Measurements from ENCODE around the gene WASF2.

WASF2 gene

GRCh38 chr1:27428316-27429028, 61.5 kb downstream of the WASF2 start:
- WGBS, result 57% methylated on average over 7 of the region's 17 CpGs

GRCh38 chr1:27427816-27428315, 62.1 kb downstream of the WASF2 start:
- Histone ChIP-seq H3K9ac (ENCODE audit: low read length) (peak overlapping the region; percentile 28), H3K4me3 (ENCODE audit: insufficient read depth in 1 of 2, low read depth in 1 of 2, low read length in 2 of 2) (peak overlapping the region in 1 of 2 experiments; percentile 39), H3K27me3 (ENCODE audit: control insufficient read depth in 1 of 2, insufficient read depth in 1 of 2, low read length in 2 of 2) (no peaks in the 10 kb centered on the region), H2BK12ac (ENCODE audit: low read length in 2 of 2) (no peak overlapping the region), H4K8ac (ENCODE audit: low read length) (no peak overlapping the region), H3K23ac (ENCODE audit: low read length in 2 of 2) (no peak overlapping the region), H2AK5ac (ENCODE audit: low read length, severe bottlenecking) (no peak overlapping the region), H3K4ac (ENCODE audit: low read depth in 1 of 2, low read length in 2 of 2) (no peak overlapping the region), H2BK120ac (ENCODE audit: low read depth, low read length) (no peak overlapping the region), H3K14ac (ENCODE audit: low read length in 2 of 2) (no peak overlapping the region), H2BK15ac (ENCODE audit: low read depth, poor library complexity, severe bottlenecking) (no peak overlapping the region), H3K4me1 (ENCODE audit: control insufficient read depth, insufficient read depth, low read depth, low read length) (peaks cover 10% of the 10 kb centered on the region), H3K9me3 (ENCODE audit: control insufficient read depth, low read length) (no peaks in the 10 kb centered on the region), H2AFZ (ENCODE audit: low read depth, low read length) (no peak overlapping the region), H3K36me3 (ENCODE audit: control insufficient read depth in 1 of 2, insufficient read depth in 2 of 2, low read depth in 1 of 2, low read length in 2 of 2) (peaks cover 14 to 42% of the 10 kb centered on the region in 2 experiments), H3K79me1 (replicated peaks; ENCODE audit: low read length, poor library complexity, severe bottlenecking) (peaks cover 37% of the 10 kb centered on the region), H3K27ac (ENCODE audit: low read length, poor library complexity, severe bottlenecking) (no peak overlapping the region), H4K91ac (ENCODE audit: low read length) (no peak overlapping the region), H3K18ac (ENCODE audit: low read depth in 1 of 2, low read length in 2 of 2) (no peak overlapping the region), H3K4me2 (ENCODE audit: low read length, poor library complexity, severe bottlenecking) (no peak overlapping the region), H2BK5ac (ENCODE audit: low read depth, low read length, poor library complexity, severe bottlenecking) (no peak overlapping the region)
- 94% methylated on average over 2 of the region's 2 CpGs for WGBS
- DNase-seq, result no peak

More at GRCh38 chr1:27428316-27429028, 61.5 kb downstream of the WASF2 start:
- Histone ChIP-seq H3K4ac (ENCODE audit: low read depth in 1 of 2, low read length in 2 of 2) (no peak overlapping the region), H2BK15ac (ENCODE audit: low read depth, poor library complexity, severe bottlenecking) (peak overlapping the region; percentile 88), H3K14ac (ENCODE audit: low read length in 2 of 2) (no peak overlapping the region), H2BK5ac (ENCODE audit: low read depth, low read length, poor library complexity, severe bottlenecking) (no peak overlapping the region), H4K8ac (ENCODE audit: low read length) (no peak overlapping the region), H2BK120ac (ENCODE audit: low read depth, low read length) (no peak overlapping the region), H3K27ac (ENCODE audit: low read length, poor library complexity, severe bottlenecking) (no peak overlapping the region), H3K36me3 (ENCODE audit: control insufficient read depth in 1 of 2, insufficient read depth in 2 of 2, low read depth in 1 of 2, low read length in 2 of 2) (peaks cover 14 to 44% of the 10 kb centered on the region in 2 experiments), H2AK5ac (ENCODE audit: low read length, severe bottlenecking) (no peak overlapping the region), H2AFZ (ENCODE audit: low read depth, low read length) (no peak overlapping the region), H3K4me2 (ENCODE audit: low read length, poor library complexity, severe bottlenecking) (no peak overlapping the region), H3K9ac (ENCODE audit: low read length) (peak overlapping the region; percentile 28), H3K79me1 (replicated peaks; ENCODE audit: low read length, poor library complexity, severe bottlenecking) (peaks cover 37% of the 10 kb centered on the region), H3K18ac (ENCODE audit: low read depth in 1 of 2, low read length in 2 of 2) (no peak overlapping the region), H2BK12ac (ENCODE audit: low read length in 2 of 2) (no peak overlapping the region), H3K27me3 (ENCODE audit: control insufficient read depth in 1 of 2, insufficient read depth in 1 of 2, low read length in 2 of 2) (no peaks in the 10 kb centered on the region), H3K4me1 (ENCODE audit: control insufficient read depth, insufficient read depth, low read depth, low read length) (peaks cover 10% of the 10 kb centered on the region), H3K4me3 (ENCODE audit: insufficient read depth in 1 of 2, low read depth in 1 of 2, low read length in 2 of 2) (peak overlapping the region in 1 of 2 experiments; percentile 39), H4K91ac (ENCODE audit: low read length) (no peak overlapping the region), H3K9me3 (ENCODE audit: control insufficient read depth, low read length) (no peaks in the 10 kb centered on the region), H3K23ac (ENCODE audit: low read length in 2 of 2) (peak overlapping the region in 1 of 2 experiments; percentile 31)
- DNase-seq, result peak; percentile 22

- H3K4me3 ChIP-seq (ENCODE audit: insufficient read depth in 1 of 2, low read depth in 1 of 2, low read length in 2 of 2), result no peak overlapping the region
- H3K4ac ChIP-seq (ENCODE audit: low read depth in 1 of 2, low read length in 2 of 2), result no peak overlapping the region
- H3K4me1 ChIP-seq (ENCODE audit: control insufficient read depth, insufficient read depth, low read depth, low read length), result peaks cover 7% of the 10 kb centered on the region
- H3K9me3 ChIP-seq (ENCODE audit: control insufficient read depth, low read length), result no peaks in the 10 kb centered on the region
- peaks cover 34% of the 10 kb centered on the region for H3K79me1 ChIP-seq (replicated peaks; ENCODE audit: low read length, poor library complexity, severe bottlenecking)
- H3K27me3 ChIP-seq (ENCODE audit: control insufficient read depth in 1 of 2, insufficient read depth in 1 of 2, low read length in 2 of 2), result no peaks in the 10 kb centered on the region
- no peak overlapping the region for H3K14ac ChIP-seq (ENCODE audit: low read length in 2 of 2)
- 95% methylated on average over 2 of the region's 2 CpGs for WGBS
- H4K91ac ChIP-seq (ENCODE audit: low read length), result no peak overlapping the region
- H2AK5ac ChIP-seq (ENCODE audit: low read length, severe bottlenecking), result no peak overlapping the region
- no peak overlapping the region for H3K4me2 ChIP-seq (ENCODE audit: low read length, poor library complexity, severe bottlenecking)
- H4K8ac ChIP-seq (ENCODE audit: low read length), result peak overlapping the region; percentile 36
- no peak overlapping the region for H2AFZ ChIP-seq (ENCODE audit: low read depth, low read length)
- no peak overlapping the region for H2BK120ac ChIP-seq (ENCODE audit: low read depth, low read length)
- no peak overlapping the region for H2BK5ac ChIP-seq (ENCODE audit: low read depth, low read length, poor library complexity, severe bottlenecking)
- H3K18ac ChIP-seq (ENCODE audit: low read depth in 1 of 2, low read length in 2 of 2), result no peak overlapping the region
- no peak for DNase-seq
- H3K36me3 ChIP-seq (ENCODE audit: control insufficient read depth in 1 of 2, insufficient read depth in 2 of 2, low read depth in 1 of 2, low read length in 2 of 2), result peaks cover 14 to 42% of the 10 kb centered on the region in 2 experiments
- no peak overlapping the region for H3K9ac ChIP-seq (ENCODE audit: low read length)
- H3K27ac ChIP-seq (ENCODE audit: low read length, poor library complexity, severe bottlenecking), result no peak overlapping the region
- no peak overlapping the region for H2BK15ac ChIP-seq (ENCODE audit: low read depth, poor library complexity, severe bottlenecking)
- no peak overlapping the region for H3K23ac ChIP-seq (ENCODE audit: low read length in 2 of 2)
- no peak overlapping the region for H2BK12ac ChIP-seq (ENCODE audit: low read length in 2 of 2)
Observed at GRCh38 chr1:27427329-27427728, 62.6 kb downstream of the WASF2 start.

- H2AFZ ChIP-seq (ENCODE audit: low read depth, low read length), result no peak overlapping the region
- WGBS, result 100% methylated on average over 1 of the region's 4 CpGs
Observed at GRCh38 chr1:27423709-27424108, 66.3 kb downstream of the WASF2 start.

More at GRCh38 chr1:27423709-27424108, 66.3 kb downstream of the WASF2 start:
- H2BK15ac ChIP-seq (ENCODE audit: low read depth, poor library complexity, severe bottlenecking), result peak overlapping the region; percentile 26
- H3K9me3 ChIP-seq (ENCODE audit: control insufficient read depth, low read length), result no peaks in the 10 kb centered on the region
- no peak overlapping the region for H4K8ac ChIP-seq (ENCODE audit: low read length)
- H3K23ac ChIP-seq (ENCODE audit: low read length in 2 of 2), result no peak overlapping the region
- no peaks in the 10 kb centered on the region for H3K27me3 ChIP-seq (ENCODE audit: control insufficient read depth in 1 of 2, insufficient read depth in 1 of 2, low read length in 2 of 2)
- no peak overlapping the region for H3K14ac ChIP-seq (ENCODE audit: low read length in 2 of 2)
- no peak overlapping the region for H3K4me3 ChIP-seq (ENCODE audit: insufficient read depth in 1 of 2, low read depth in 1 of 2, low read length in 2 of 2)
- no peak overlapping the region for H3K4ac ChIP-seq (ENCODE audit: low read depth in 1 of 2, low read length in 2 of 2)
- H3K4me1 ChIP-seq (ENCODE audit: control insufficient read depth, insufficient read depth, low read depth, low read length), result peaks cover 12% of the 10 kb centered on the region
- H3K4me2 ChIP-seq (ENCODE audit: low read length, poor library complexity, severe bottlenecking), result no peak overlapping the region
- H3K79me1 ChIP-seq (replicated peaks; ENCODE audit: low read length, poor library complexity, severe bottlenecking), result peaks cover 34% of the 10 kb centered on the region
- no peak overlapping the region for H2BK5ac ChIP-seq (ENCODE audit: low read depth, low read length, poor library complexity, severe bottlenecking)
- no peak overlapping the region for H3K18ac ChIP-seq (ENCODE audit: low read depth in 1 of 2, low read length in 2 of 2)
- DNase-seq, result no peak
- H4K91ac ChIP-seq (ENCODE audit: low read length), result no peak overlapping the region
- no peak overlapping the region for H2BK120ac ChIP-seq (ENCODE audit: low read depth, low read length)
- no peak overlapping the region for H2AK5ac ChIP-seq (ENCODE audit: low read length, severe bottlenecking)
- no peak overlapping the region for H3K27ac ChIP-seq (ENCODE audit: low read length, poor library complexity, severe bottlenecking)
- no peak overlapping the region for H3K9ac ChIP-seq (ENCODE audit: low read length)
- peaks cover 14 to 45% of the 10 kb centered on the region in 2 experiments for H3K36me3 ChIP-seq (ENCODE audit: control insufficient read depth in 1 of 2, insufficient read depth in 2 of 2, low read depth in 1 of 2, low read length in 2 of 2)
- H2BK12ac ChIP-seq (ENCODE audit: low read length in 2 of 2), result no peak overlapping the region

Measured in mesenchymal stem cell (in vitro differentiated cells and primary cell).